ENCODE measurements around the gene GTPBP6. TPM values are rescaled to one million over a fixed set of nuclear protein-coding genes. Genes with fewer than 3 reads are reported as not detected.
"Not testable (repeated sequence)": the region's sequence is repeated elsewhere in the genome, so short reads cannot be mapped to it uniquely, and the experiment has no call there.

The GTPBP6 gene
- total RNA-seq, 1 experiment from 2014 or later = 62.6 TPM

- no peak for DNase-seq (ENCODE audit: low spot score)
These were observed 17.2 kb upstream of the GTPBP6 start for GRCh38 chrX:335758-336155.

- DNase-seq (ENCODE audit: low spot score) = no peak
These were observed 16.6 kb upstream of the GTPBP6 start for GRCh38 chrX:334971-335757.

GRCh38 chrX:334331-334891 lies 15.8 kb upstream of the GTPBP6 start:
- DNase-seq (ENCODE audit: low spot score) = no peak

GRCh38 chrX:333611-334311 lies 15.2 kb upstream of the GTPBP6 start:
- no peak for DNase-seq (ENCODE audit: low spot score)

- no peak for DNase-seq (ENCODE audit: low spot score)
These were observed 14.5 kb upstream of the GTPBP6 start for GRCh38 chrX:332916-333610.

GRCh38 chrX:332496-332860 lies 13.9 kb upstream of the GTPBP6 start:
- no peak for DNase-seq (ENCODE audit: low spot score)

GRCh38 chrX:331825-332495 lies 13.4 kb upstream of the GTPBP6 start:
- no peak for DNase-seq (ENCODE audit: low spot score)

- DNase-seq (ENCODE audit: low spot score) = no peak
These were observed 12.7 kb upstream of the GTPBP6 start for GRCh38 chrX:331151-331824.

GRCh38 chrX:330726-331150 lies 12.1 kb upstream of the GTPBP6 start:
- DNase-seq (ENCODE audit: low spot score) = no peak

- not testable (repeated sequence) for DNase-seq (ENCODE audit: low spot score)
These were observed 11.6 kb upstream of the GTPBP6 start for GRCh38 chrX:330141-330725.

- DNase-seq (ENCODE audit: low spot score) = no peak
These were observed 10.8 kb upstream of the GTPBP6 start for GRCh38 chrX:329291-329910.

GRCh38 chrX:327660-328126 lies 9.1 kb upstream of the GTPBP6 start:
- DNase-seq (ENCODE audit: low spot score) = no peak

GRCh38 chrX:324664-325063 lies 6.1 kb upstream of the GTPBP6 start:
- DNase-seq (ENCODE audit: low spot score) = not testable (repeated sequence)

- DNase-seq (ENCODE audit: low spot score) = peak; percentile 64
These were observed 5.4 kb upstream of the GTPBP6 start for GRCh38 chrX:323721-324628.

GRCh38 chrX:320126-320783 lies 1.7 kb upstream of the GTPBP6 start:
- no peak for DNase-seq (ENCODE audit: low spot score)

GRCh38 chrX:319579-320125 lies 1.1 kb upstream of the GTPBP6 start:
- DNase-seq (ENCODE audit: low spot score) = no peak

GRCh38 chrX:318068-318738 lies 393 bp downstream of the GTPBP6 start:
- DNase-seq (ENCODE audit: low spot score) = peak; percentile 100
